HG03342 (cell line): ENCODE results near the gene LYPD6.
A peak's percentile ranks its signal among the peaks of the same experiment; 100 is the strongest.
"Not testable (repeated sequence)": the region's sequence is repeated elsewhere in the genome, so short reads cannot be mapped to it uniquely, and the experiment has no call there.

ENCODE experiments used
- ATAC-seq: cut with Tn5 transposase; IDR thresholded peaks from one replicate; pipeline ENCODE4 v1.9.1; 2021; ENCODE audit warnings: mild to moderate bottlenecking, moderate library complexity; ENCODE audit not compliant: unreplicated experiment

Gene LYPD6

GRCh38 chr2:149330127-149331022, at the start of gene LYPD6:
Gene LYPD6, plus strand, starts transcription at chr2:149330587. Its CDS starts 107,122 bp downstream, at chr2:149437709.
- peak; percentile 58 for ATAC-seq

- ATAC-seq = no peak
Observed at GRCh38 chr2:149281441-149281840, 48.9 kb upstream of the LYPD6 start.

- no peak for ATAC-seq
Observed at GRCh38 chr2:149290662-149291061, 39.7 kb upstream of the LYPD6 start.

- ATAC-seq = no peak
Observed at GRCh38 chr2:149291881-149292280, 38.5 kb upstream of the LYPD6 start.

- no peak for ATAC-seq
Observed at GRCh38 chr2:149296031-149296430, 34.4 kb upstream of the LYPD6 start.

GRCh38 chr2:149307014-149307413, 23.4 kb upstream of the LYPD6 start:
- ATAC-seq = no peak

- no peak for ATAC-seq
Observed at GRCh38 chr2:149310349-149310748, 20.0 kb upstream of the LYPD6 start.

GRCh38 chr2:149312039-149312438, 18.3 kb upstream of the LYPD6 start:
- no peak for ATAC-seq

- peak; percentile 99 for ATAC-seq
Observed at GRCh38 chr2:149313512-149313972, 16.8 kb upstream of the LYPD6 start.

GRCh38 chr2:149314687-149315086, 15.7 kb upstream of the LYPD6 start:
- no peak for ATAC-seq

GRCh38 chr2:149315461-149315860, 14.9 kb upstream of the LYPD6 start:
- no peak for ATAC-seq

GRCh38 chr2:149318566-149318965, 11.8 kb upstream of the LYPD6 start:
- ATAC-seq = not testable (repeated sequence)

GRCh38 chr2:149320362-149320761, 10.0 kb upstream of the LYPD6 start:
- no peak for ATAC-seq

GRCh38 chr2:149329068-149329467, 1.3 kb upstream of the LYPD6 start:
- no peak for ATAC-seq

GRCh38 chr2:149329489-149330126, 779 bp upstream of the LYPD6 start:
- no peak for ATAC-seq

GRCh38 chr2:149331023-149331400, 625 bp downstream of the LYPD6 start:
- ATAC-seq = no peak

- no peak for ATAC-seq
Observed at GRCh38 chr2:149332364-149332763, 2.0 kb downstream of the LYPD6 start.

GRCh38 chr2:149333636-149334035, 3.2 kb downstream of the LYPD6 start:
- no peak for ATAC-seq

GRCh38 chr2:149334156-149334555, 3.8 kb downstream of the LYPD6 start:
- ATAC-seq = no peak

GRCh38 chr2:149339324-149339723, 8.9 kb downstream of the LYPD6 start:
- ATAC-seq = no peak

GRCh38 chr2:149342509-149342908, 12.1 kb downstream of the LYPD6 start:
- no peak for ATAC-seq

GRCh38 chr2:149344105-149344504, 13.7 kb downstream of the LYPD6 start:
- no peak for ATAC-seq
